ENCODE results near the gene CYP2C18.

GRCh38 chr10:94639902-94640301, 43.6 kb upstream of the CYP2C18 start:
- TF ChIP-seq RAD21 (conservative IDR thresholded peaks at IDR 0.05 in 1 of 2, IDR thresholded peaks at IDR 0.05 in 1 of 2) (no peak), HMGXB4 (CRISPR knock-in tag; IDR thresholded peaks at IDR 0.05; ENCODE audit: borderline replicate concordance) (no peak), CTCF (IDR thresholded peaks at IDR 0.05) (no peak)
- TF ChIP-seq, protein P1, sequence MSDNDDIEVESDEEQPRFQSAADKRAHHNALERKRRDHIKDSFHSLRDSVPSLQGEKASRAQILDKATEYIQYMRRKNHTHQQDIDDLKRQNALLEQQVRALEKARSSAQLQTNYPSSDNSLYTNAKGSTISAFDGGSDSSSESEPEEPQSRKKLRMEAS (IDR thresholded peaks at IDR 0.05) = no peak

Measured in A549 (cell line).